GM21447 (cell line): ENCODE results near the gene AP1S3.
"Not testable (repeated sequence)": the region's sequence is repeated elsewhere in the genome, so short reads cannot be mapped to it uniquely, and the experiment has no call there.

ENCODE experiments used
- ATAC-seq: cut with Tn5 transposase; IDR thresholded peaks from one replicate; pipeline ENCODE4 v1.9.1; 2021; ENCODE audit not compliant: unreplicated experiment

AP1S3 gene

GRCh38 chr2:223811757-223812156, 25.6 kb downstream of the AP1S3 start:
- no peak for ATAC-seq

- ATAC-seq = no peak
Measured at GRCh38 chr2:223805008-223805407, 32.4 kb downstream of the AP1S3 start.

DNA sequence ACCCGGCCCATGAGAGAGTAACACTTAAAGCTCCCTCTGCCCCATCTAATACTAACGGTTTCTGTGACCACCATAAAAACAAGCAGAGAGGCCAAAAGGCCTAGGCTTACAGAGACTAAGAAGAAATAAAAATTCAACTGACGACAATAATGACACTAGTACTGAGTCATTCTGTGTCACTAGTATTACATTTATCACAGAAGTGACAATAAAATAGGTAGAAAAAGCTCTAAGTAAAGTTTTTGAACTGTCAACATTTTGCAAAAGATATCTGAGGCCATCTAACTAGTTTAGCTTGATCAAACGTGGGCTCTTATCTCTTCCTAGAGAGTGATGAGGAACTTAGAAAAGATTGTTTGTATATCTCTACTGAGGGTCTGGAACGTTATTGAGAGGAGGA, 35.6 kb downstream of the AP1S3 start:
- ATAC-seq = no peak

- no peak for ATAC-seq
Measured at GRCh38 chr2:223800908-223801307, 36.5 kb downstream of the AP1S3 start.

- ATAC-seq = peak; percentile 96
Measured at GRCh38 chr2:223797811-223798721, 39.3 kb downstream of the AP1S3 start.

DNA sequence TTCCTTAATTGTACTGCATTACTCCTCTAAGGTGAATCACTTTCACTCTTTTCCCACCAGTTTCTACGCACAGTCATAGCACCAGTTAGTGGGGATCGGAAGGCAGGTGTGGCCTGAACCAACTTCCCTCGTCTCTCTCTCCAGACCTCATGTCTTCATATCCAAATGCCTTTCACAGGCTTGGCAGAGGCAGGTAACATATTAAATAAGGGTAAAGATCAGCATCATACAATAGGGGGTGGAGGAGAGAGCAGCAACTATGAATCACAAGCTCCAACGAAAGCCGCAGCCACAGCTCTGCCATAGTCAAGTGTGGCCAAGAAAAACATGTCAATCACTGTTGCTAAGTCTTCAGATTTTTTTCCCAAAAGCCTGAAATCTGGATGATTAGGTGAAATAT, 40.3 kb downstream of the AP1S3 start:
- ATAC-seq = no peak

GRCh38 chr2:223789423-223789822, 48.0 kb downstream of the AP1S3 start:
- no peak for ATAC-seq

- no peak for ATAC-seq
Measured at GRCh38 chr2:223788826-223789225, 48.6 kb downstream of the AP1S3 start.

GRCh38 chr2:223788106-223788505, 49.3 kb downstream of the AP1S3 start:
- not testable (repeated sequence) for ATAC-seq

GRCh38 chr2:223787358-223787757, 50.0 kb downstream of the AP1S3 start:
- peak; percentile 40 for ATAC-seq

GRCh38 chr2:223786943-223787342, 50.4 kb downstream of the AP1S3 start:
- peak; percentile 59 for ATAC-seq

DNA sequence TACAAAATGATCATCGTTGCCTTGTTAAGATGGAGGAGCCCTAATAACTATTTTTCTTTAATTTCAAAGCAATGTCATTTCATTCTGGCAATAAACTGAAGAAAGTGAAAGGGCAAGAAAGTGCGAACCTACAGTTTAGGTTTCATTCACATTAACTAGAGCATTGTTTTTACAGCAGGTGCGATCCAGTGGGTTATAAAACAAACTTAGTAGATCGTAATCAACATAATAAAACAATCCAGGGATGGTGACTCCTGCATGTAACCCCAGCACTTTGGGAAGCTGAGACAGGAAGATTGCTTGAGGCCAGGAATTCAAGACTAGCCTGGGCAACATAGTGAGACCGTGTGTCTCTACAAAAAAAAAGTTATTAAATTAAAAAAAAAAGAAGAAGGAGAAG, 51.1 kb downstream of the AP1S3 start:
- ATAC-seq = no peak

DNA sequence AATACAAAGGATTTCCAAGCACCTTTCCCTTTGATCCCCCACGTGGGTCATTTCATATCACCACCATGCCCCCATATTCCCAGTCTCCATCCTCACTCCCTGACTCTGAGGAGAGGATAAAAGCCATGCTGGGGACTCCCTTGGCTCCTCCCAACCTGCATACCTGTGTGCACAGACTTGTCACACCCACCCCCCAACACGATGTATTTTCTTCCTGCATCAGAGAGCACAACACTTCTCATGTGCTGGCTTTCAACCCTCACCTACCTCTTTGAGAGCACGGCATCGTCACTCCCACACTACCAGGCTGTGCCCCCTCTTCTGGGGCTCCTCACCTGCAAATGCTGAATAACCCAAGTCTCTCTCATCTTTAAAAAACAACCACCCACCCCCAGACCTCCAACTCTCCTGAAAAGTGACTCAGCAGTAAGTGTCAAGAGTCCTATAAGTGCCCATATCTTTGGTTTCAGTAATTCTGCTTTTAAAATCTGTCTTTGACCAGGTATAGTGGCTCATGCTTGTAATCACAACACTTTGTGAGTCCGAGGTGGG, 53.1 kb downstream of the AP1S3 start:
- ATAC-seq = no peak

- no peak for ATAC-seq
Measured at GRCh38 chr2:223782629-223783028, 54.8 kb downstream of the AP1S3 start.

DNA sequence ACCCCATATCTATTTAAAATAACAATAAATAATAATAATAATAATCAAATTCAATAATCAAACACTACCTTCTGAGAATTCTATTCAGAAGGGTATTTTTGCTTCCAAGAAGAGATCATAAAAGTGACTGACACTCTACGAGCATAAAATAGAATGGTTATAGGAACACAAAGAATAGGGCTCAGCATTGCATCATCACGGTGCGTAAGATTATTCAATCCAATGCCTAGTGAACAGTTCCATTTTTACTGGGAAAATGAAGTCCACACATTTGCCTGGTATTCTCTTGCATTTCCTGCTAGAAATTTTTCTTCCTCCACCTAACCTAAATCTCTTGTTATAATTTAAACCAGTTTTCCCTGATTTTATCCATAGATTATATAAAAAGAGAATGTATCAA, 55.8 kb downstream of the AP1S3 start:
- ATAC-seq = no peak

DNA sequence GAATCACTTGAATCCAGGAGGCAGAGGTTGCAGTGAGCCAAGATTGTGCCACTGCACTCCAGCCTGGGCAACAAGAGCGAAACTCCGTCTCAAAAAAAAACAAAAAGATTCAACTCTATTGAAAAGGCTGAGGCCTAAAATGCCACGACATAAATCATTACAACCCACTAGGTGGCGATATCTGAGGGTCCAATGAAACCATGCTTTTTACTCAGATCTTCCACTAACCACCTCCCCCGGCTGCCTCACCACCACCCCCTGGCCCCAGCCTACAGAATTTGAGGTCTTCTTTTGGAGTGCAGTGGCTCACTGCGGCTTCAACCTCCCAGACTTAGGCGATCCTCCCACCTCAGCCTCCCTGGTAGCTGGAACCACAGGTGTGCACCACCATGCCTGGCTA, 57.5 kb downstream of the AP1S3 start:
- ATAC-seq = no peak

DNA sequence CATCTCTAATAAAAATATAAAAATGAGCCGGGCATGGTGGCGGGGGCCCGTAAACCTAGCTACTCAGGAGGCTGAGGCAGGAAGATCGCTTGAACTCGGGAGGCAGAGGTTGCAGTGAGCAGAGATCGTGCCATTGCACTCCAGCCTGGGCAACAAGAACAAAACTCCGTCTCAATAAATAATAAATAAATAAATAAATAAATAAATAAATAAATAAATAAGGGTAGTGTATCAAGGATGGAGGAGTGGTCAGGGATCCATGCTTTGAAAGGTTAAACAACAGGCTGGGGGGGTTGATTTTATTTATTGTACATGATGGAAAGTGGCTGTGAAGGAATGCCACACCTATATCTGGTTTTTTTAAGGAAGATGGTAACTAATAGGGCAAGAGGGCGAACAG, 63.2 kb downstream of the AP1S3 start:
- no peak for ATAC-seq

- no peak for ATAC-seq
Measured at GRCh38 chr2:223772363-223772762, 65.0 kb downstream of the AP1S3 start.

- ATAC-seq = no peak
Measured at GRCh38 chr2:223771475-223771874, 65.9 kb downstream of the AP1S3 start.

- ATAC-seq = no peak
Measured at GRCh38 chr2:223768179-223768578, 69.2 kb downstream of the AP1S3 start.

GRCh38 chr2:223767341-223767740, 70.0 kb downstream of the AP1S3 start:
- ATAC-seq = no peak

DNA sequence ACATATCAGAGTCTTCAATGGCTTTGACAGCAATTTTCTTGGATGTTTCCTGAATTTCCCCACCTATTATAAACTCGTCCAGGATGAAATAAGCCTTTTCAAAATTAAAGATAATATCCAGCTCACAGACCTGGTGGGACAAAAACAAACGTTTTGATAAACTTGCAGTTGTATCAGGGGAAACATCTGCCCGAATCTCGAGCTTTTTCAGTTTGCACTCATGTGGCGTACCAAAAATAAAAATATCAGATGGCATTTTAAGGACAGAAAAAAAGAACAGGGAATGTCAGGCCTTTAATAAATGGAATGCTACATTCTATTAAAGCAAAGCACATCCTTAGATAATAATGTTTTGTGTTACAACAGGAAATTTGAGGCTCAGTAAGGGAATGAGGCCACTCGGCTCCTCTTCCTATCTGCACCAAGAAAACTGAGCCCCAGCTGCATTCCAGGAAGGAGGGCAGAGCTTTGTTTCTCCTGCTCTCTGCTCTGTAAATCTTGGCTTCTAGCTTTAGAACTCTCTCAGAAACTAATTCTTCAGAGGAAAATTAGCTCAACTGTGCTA, 72.1 kb downstream of the AP1S3 start:
- no peak for ATAC-seq
